ENCODE data around the gene VSX1. TPM values are rescaled to one million over a fixed set of nuclear protein-coding genes. Genes with fewer than 3 reads are reported as not detected.

Gene VSX1
- total RNA-seq, 2 donors from 2014 or later = not detected

GRCh38 chr20:25033265-25033923 is 48.5 kb downstream of the VSX1 start:
- no peaks in the 10 kb centered on the region for H3K27me3 ChIP-seq
- H3K4me1 ChIP-seq = peaks cover 0 to 69% of the 10 kb centered on the region in 2 donors
- H3K9me3 ChIP-seq = no peaks in the 10 kb centered on the region
- H3K36me3 ChIP-seq = peaks cover 11% of the 10 kb centered on the region
- TF ChIP-seq CTCF (IDR thresholded peaks at IDR 0.05) = no peak
- DNase-seq (ENCODE audit: low spot score) = no peak
- H3K27ac ChIP-seq = peak overlapping the region; percentile 68 to 71
- peak overlapping the region in 1 of 2 donors; percentile 5 for H3K4me3 ChIP-seq

- no peaks in the 10 kb centered on the region for H3K27me3 ChIP-seq
- peaks cover 11% of the 10 kb centered on the region for H3K36me3 ChIP-seq
- TF ChIP-seq CTCF (IDR thresholded peaks at IDR 0.05) = peak in 1 of 2 donors; percentile 34
- DNase-seq (ENCODE audit: low spot score) = peak; percentile 77
- no peaks in the 10 kb centered on the region for H3K9me3 ChIP-seq
- H3K4me1 ChIP-seq = peaks cover 0 to 62% of the 10 kb centered on the region in 2 donors
- H3K4me3 ChIP-seq = peak overlapping the region in 1 of 2 donors; percentile 5
- peak overlapping the region; percentile 68 to 71 for H3K27ac ChIP-seq
Observed at GRCh38 chr20:25032478-25033264, 49.3 kb downstream of the VSX1 start.

DNA sequence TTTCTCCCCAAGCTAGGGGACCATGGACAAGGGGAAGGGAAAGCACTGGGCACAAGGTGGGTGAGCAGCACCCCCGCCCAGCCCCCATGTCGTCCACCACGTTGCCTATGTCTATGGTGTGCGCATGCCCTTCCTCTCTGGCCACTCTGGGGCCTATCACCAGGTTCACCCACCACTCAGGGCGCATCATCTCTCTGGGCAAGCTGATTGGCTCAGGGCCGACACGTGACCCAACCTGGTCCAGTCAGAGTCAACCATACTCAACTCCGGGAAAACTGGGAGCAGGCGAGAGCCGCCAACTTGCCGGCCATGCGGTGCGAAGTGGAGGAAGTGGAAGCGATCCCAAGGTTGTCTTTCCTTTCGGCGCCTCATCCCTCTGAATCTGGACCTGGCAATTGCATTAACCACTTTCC is 49.9 kb downstream of the VSX1 start:
- Histone ChIP-seq H3K27ac (peak overlapping the region; percentile 68 to 71), H3K4me3 (no peak overlapping the region), H3K36me3 (peaks cover 11% of the 10 kb centered on the region), H3K9me3 (no peaks in the 10 kb centered on the region), H3K27me3 (no peaks in the 10 kb centered on the region), H3K4me1 (peaks cover 0 to 56% of the 10 kb centered on the region in 2 donors)
- no peak for TF ChIP-seq CTCF (IDR thresholded peaks at IDR 0.05)
- no peak for DNase-seq (ENCODE audit: low spot score)

DNA sequence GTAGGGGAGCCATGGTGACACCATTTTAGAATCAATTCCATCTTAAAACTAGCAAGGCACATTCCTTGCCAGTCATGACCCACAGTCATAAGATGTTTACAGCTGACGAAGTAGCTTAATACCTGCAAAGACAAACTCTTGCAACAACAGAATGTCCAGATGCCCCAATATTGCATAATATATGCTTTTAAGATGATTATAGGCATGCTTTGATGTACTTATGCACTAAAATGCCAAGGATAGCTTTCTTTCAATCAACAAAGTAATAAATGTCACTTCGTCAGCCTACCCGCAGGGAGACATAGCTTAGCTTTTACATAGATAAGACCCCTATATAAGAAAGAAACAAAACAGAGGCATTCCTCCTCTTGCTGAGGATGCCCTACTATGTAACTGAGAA is 50.7 kb downstream of the VSX1 start:
- peaks cover 11% of the 10 kb centered on the region for H3K36me3 ChIP-seq
- no peak overlapping the region for H3K4me3 ChIP-seq
- no peaks in the 10 kb centered on the region for H3K27me3 ChIP-seq
- DNase-seq (ENCODE audit: low spot score) = no peak
- no peaks in the 10 kb centered on the region for H3K9me3 ChIP-seq
- peak overlapping the region in 1 of 2 donors; percentile 71 for H3K27ac ChIP-seq
- peaks cover 0 to 50% of the 10 kb centered on the region in 2 donors for H3K4me1 ChIP-seq
- TF ChIP-seq CTCF (IDR thresholded peaks at IDR 0.05) = no peak

DNA sequence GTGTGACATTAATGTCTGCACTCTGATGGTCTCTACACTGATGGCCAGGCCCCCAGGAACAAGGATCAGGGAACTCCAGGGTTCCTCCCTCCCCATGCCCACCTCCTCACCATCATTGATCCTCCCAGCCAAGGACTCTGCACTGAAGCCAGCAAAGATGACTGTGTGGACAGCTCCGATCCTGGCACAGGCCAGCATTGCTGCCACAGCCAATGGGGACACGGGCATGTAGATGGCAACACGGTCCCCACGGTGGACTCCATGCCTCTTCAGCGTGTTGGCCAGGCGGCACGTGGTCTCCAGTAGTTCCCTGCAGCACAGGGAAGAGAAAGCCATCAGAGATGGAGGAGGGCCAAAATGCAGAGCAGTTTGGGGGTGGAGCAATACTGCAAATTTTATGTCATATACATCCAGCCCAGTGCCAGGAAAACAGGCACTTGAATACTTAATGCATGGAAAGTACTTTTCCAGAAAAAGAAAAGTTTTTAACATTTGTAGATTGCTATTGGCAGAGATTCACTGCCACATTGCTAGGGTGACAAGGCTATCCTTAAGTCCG is 51.2 kb downstream of the VSX1 start:
- Histone ChIP-seq H3K4me1 (peaks cover 0 to 50% of the 10 kb centered on the region in 2 donors), H3K36me3 (peaks cover 11% of the 10 kb centered on the region), H3K27me3 (no peaks in the 10 kb centered on the region), H3K9me3 (no peaks in the 10 kb centered on the region), H3K27ac (no peak overlapping the region), H3K4me3 (no peak overlapping the region)
- DNase-seq (ENCODE audit: low spot score) = no peak
- no peak for TF ChIP-seq CTCF (IDR thresholded peaks at IDR 0.05)

All from right atrium auricular region (tissue), 2 donors.